Activated CD8-positive, alpha-beta T cell treated with anti-CD3 and anti-CD28 coated beads for 36 hours (primary cell): ENCODE data around the gene SIRT4. TPM values are rescaled to one million over a fixed set of nuclear protein-coding genes. Genes with fewer than 3 reads are reported as not detected.

Source experiments
- ATAC-seq: fragments of 200-7000 bp; cut with Tn5 transposase; one replicate; pipeline ENCODE4 v1.10.0; 2021; ENCODE audit warnings: mild to moderate bottlenecking, moderate library complexity
- CTCF ChIA-PET: fragments of 350-600 bp; sonication (Branson Sonifier 250); formaldehyde crosslinking; loops from one replicate; lab custom pipeline; 2021; ENCODE audit warnings: antibody characterized with exemption; lab: Charles Lee
- POLR2A ChIA-PET: fragments of 350-600 bp; sonication (Branson Sonifier 250); formaldehyde crosslinking; loops from one replicate; lab custom pipeline; 2021; ENCODE audit warnings: antibody characterized with exemption; lab: Charles Lee
- DNase-seq: peaks from one replicate; pipeline ENCODE4 v3.0.0-alpha.2; 2020
- H3K27ac Mint-ChIP-seq: one replicate; pipeline ENCODE4 v1.8.0; 2021; ENCODE audit warnings: mild to moderate bottlenecking, mixed read lengths
- H3K27me3 Mint-ChIP-seq: one replicate; pipeline ENCODE4 v1.8.0; 2021; ENCODE audit warnings: mixed read lengths
- H3K36me3 Mint-ChIP-seq: one replicate; pipeline ENCODE4 v1.8.0; 2021; ENCODE audit warnings: low read depth, mixed read lengths
- H3K4me1 Mint-ChIP-seq: one replicate; pipeline ENCODE4 v1.8.0; 2021; ENCODE audit warnings: low read depth, mixed read lengths
- H3K4me3 Mint-ChIP-seq: one replicate; pipeline ENCODE4 v1.8.0; 2021; ENCODE audit warnings: mild to moderate bottlenecking, moderate library complexity, mixed read lengths
- H3K9me3 Mint-ChIP-seq: one replicate; pipeline ENCODE4 v1.8.0; 2021; ENCODE audit warnings: mixed read lengths
- intact Hi-C: fragments of 100-400 bp; cut with micrococcal nuclease; formaldehyde crosslinking; loops from one replicate; pipeline ENCODE4 v1.10.0; 2022
- total RNA-seq, 2 experiments: library from RNA; stranded (reverse); gene quantifications; one replicate each; pipeline ENCODE4 v1.2.3, GENCODE V29; 2021
- TF ChIP-seq, protein P1 (sequence below): fragments of 200-600 bp; IDR thresholded peaks from one replicate; pipeline ENCODE4 v1.8.0; 2022; ENCODE audit warnings: antibody characterized with exemption, mild to moderate bottlenecking

The SIRT4 gene
- total RNA-seq, 2 experiments from 2014 or later = 2.7 to 3.3 TPM

DNA sequence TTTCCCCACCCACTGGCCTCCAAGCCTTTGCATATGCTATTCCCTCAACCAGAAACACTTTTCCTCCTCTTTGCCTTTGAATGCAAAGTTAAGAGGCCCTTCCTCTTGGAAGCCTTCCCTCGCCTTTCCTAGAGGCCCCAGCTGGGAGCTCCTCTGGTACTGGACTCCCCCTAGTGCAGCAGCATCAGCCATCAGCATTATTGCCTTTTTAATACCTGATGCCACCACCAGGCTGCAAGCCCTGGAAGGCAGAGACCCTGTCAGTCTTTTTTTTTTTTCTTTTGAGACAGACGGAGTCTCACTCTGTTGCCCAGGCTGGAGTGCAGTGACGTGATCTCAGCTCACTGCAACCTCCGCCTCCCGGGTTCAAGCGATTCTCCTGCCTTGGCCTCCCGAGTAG is 44.6 kb downstream of the SIRT4 start:
- TF ChIP-seq, protein P1, sequence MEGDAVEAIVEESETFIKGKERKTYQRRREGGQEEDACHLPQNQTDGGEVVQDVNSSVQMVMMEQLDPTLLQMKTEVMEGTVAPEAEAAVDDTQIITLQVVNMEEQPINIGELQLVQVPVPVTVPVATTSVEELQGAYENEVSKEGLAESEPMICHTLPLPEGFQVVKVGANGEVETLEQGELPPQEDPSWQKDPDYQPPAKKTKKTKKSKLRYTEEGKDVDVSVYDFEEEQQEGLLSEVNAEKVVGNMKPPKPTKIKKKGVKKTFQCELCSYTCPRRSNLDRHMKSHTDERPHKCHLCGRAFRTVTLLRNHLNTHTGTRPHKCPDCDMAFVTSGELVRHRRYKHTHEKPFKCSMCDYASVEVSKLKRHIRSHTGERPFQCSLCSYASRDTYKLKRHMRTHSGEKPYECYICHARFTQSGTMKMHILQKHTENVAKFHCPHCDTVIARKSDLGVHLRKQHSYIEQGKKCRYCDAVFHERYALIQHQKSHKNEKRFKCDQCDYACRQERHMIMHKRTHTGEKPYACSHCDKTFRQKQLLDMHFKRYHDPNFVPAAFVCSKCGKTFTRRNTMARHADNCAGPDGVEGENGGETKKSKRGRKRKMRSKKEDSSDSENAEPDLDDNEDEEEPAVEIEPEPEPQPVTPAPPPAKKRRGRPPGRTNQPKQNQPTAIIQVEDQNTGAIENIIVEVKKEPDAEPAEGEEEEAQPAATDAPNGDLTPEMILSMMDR = no peak
- DNase-seq (no peak), ATAC-seq (no peak)
- Mint-ChIP-seq H3K4me1 (no peaks in the 10 kb centered on the region), H3K9me3 (no peaks in the 10 kb centered on the region), H3K36me3 (no peaks in the 10 kb centered on the region), H3K4me3 (no peak overlapping the region), H3K27ac (no peak overlapping the region), H3K27me3 (no peaks in the 10 kb centered on the region)
- intact Hi-C loops = no loop called here
- ChIA-PET POLR2A (no interaction called here), CTCF (interaction anchor here (0.6 kb wide), 1 partner anchor 32 kb away, joined by 3 read pairs; no protein-coding TSS in a partner anchor)

DNA sequence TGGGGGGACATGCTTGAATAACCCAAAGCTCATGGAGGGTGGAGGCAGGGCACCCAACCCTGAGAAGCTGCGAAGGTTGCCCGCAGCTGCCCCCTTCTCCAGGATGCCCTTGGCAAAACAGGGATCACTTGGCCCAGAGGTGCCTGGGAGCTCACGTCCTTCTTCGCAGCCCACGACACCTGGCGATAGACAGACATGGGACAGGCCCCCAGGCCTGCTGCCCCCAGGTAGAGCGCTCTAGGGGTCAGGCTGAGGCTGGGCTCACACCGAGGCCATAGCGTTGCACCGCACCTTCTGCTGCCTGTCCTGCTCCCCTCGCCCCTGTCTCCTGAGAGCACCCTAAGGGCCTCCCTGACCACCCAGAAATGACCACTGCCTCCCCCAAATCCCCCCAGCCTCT is 45.6 kb downstream of the SIRT4 start:
- Mint-ChIP-seq H3K4me3 (no peak overlapping the region), H3K4me1 (no peaks in the 10 kb centered on the region), H3K27me3 (no peaks in the 10 kb centered on the region), H3K36me3 (no peaks in the 10 kb centered on the region), H3K27ac (no peak overlapping the region), H3K9me3 (no peaks in the 10 kb centered on the region)
- ChIA-PET POLR2A (no interaction called here), CTCF (interaction anchor here (0.7 kb wide), 1 partner anchor 27 kb away, joined by 5 read pairs; no protein-coding TSS in a partner anchor)
- no peak for ATAC-seq
- TF ChIP-seq, protein P1 = no peak
- DNase-seq = no peak
- intact Hi-C loops = no loop called here

DNA sequence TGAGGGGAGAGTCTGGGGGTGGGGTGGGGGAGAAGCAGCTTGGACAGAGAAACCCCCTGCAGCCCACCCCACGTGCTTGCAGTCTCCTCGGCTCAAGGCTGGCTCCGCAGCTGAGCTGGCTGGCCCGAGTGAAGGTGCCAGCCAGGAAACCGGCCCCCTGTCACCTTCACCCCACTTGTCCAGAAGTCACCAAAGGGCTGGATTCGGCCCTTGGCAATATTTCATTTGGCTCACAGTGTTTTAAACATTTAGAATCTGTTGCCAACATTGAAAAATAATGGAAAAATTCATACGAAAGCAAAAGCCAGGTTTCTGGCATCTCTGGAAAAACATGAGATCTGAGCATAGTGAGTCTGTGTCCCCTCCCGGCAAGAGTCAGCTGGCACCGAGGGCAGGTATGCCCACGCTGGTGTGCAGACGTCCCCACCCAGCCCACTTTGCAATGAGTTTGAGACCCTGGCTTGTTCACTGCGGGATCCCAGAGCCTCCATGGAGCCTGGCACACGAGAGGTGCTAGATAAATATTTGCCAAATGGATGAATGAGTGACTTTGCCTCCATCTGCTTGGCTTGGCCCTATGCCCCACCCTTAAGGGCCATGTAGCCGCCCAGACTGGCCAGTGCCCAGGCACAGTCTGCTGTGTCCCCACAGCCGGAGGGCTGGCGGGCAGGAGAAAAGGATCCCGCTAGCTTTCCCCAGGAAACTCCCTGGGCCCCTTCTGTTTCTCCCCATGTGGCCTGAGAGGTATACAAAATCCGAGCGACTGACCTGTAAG is 48.6 kb downstream of the SIRT4 start:
- no peaks in the 10 kb centered on the region for H3K27me3 Mint-ChIP-seq
- H3K4me1 Mint-ChIP-seq = no peaks in the 10 kb centered on the region
- no peak overlapping the region for H3K4me3 Mint-ChIP-seq
- DNase-seq (no peak), ATAC-seq (no peak)
- TF ChIP-seq, protein P1 = no peak
- CTCF ChIA-PET = interaction anchor here (0.8 to 1.2 kb wide), 2 partner anchors 17 to 79 kb away, joined by 3 to 4 read pairs; no protein-coding TSS in a partner anchor
- H3K9me3 Mint-ChIP-seq = no peaks in the 10 kb centered on the region
- H3K27ac Mint-ChIP-seq = no peak overlapping the region
- intact Hi-C loops = no loop called here
- POLR2A ChIA-PET = interaction anchor here (0.7 kb wide), 1 partner anchor 141 kb away, joined by 3 read pairs; no protein-coding TSS in a partner anchor
- H3K36me3 Mint-ChIP-seq = no peaks in the 10 kb centered on the region

DNA sequence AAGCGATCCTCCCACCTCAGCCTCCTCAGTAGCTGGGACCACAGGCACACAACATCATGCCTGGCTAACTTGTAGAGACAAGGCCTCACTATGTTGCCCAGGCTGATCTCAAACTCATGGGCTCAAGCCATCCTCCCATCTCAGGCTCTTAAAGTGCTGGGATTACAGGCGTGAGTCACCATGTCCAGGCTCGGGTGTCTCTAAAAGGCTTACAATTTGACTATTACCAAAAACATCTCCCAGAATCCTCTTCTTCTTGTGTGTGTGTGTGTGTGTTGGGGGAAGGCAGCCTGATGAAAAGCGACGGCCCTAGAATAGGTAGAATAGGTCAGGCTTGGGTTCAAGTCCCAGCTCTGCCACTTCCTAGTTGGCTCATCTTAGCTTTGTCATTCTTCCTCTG is 50.0 kb downstream of the SIRT4 start:
- ChIA-PET POLR2A (no interaction called here), CTCF (interaction anchor here (0.8 to 1.2 kb wide), 2 partner anchors 15 to 78 kb away, joined by 3 to 4 read pairs; no protein-coding TSS in a partner anchor)
- Mint-ChIP-seq H3K27me3 (no peaks in the 10 kb centered on the region), H3K27ac (no peak overlapping the region), H3K9me3 (no peaks in the 10 kb centered on the region), H3K4me3 (no peak overlapping the region), H3K36me3 (no peaks in the 10 kb centered on the region), H3K4me1 (peaks cover 1% of the 10 kb centered on the region)
- DNase-seq (no peak), ATAC-seq (no peak)
- intact Hi-C loops = no loop called here
- TF ChIP-seq, protein P1 = no peak

DNA sequence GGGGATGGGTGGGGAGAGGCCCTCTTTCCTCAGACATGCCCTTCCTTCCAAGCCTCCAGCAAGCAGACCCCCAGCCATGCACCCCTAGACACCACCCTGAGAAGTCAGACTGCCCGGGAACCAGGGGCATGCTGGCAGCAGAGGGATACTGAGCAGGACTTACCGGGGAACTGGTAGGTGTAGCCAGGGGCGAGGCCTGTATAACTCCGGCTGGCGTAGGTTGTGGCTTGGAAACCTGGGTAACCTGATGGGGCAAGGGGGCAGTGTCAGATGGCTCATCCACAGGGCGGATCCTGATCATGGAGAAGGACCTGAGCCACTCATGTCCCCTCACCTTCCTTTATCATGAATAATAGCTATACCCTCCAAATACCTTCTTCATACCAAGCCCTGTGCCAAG is 51.0 kb downstream of the SIRT4 start:
- Mint-ChIP-seq H3K27me3 (peaks cover 5% of the 10 kb centered on the region), H3K4me3 (no peak overlapping the region), H3K27ac (no peak overlapping the region), H3K9me3 (no peaks in the 10 kb centered on the region), H3K4me1 (peaks cover 1% of the 10 kb centered on the region), H3K36me3 (no peaks in the 10 kb centered on the region)
- TF ChIP-seq, protein P1 = no peak
- ChIA-PET CTCF (interaction anchor here (1.0 to 1.4 kb wide), 2 partner anchors 28 to 78 kb away, joined by 3 to 7 read pairs; no protein-coding TSS in a partner anchor), POLR2A (interaction anchor here (1.0 kb wide), 1 partner anchor 62 kb away, joined by 3 read pairs; no protein-coding TSS in a partner anchor)
- intact Hi-C loops = no loop called here
- DNase-seq (no peak), ATAC-seq (no peak)
